Endodermal cell (in vitro differentiated cells): ENCODE measurements around the gene GIMAP4. TPM values are rescaled to one million over a fixed set of nuclear protein-coding genes. Genes with fewer than 3 reads are reported as not detected.

Experiments
- DNase-seq: peaks from one replicate; pipeline ENCODE4 v3.0.0-alpha.2; 2017
- H3K27ac ChIP-seq: 2 replicates; pipeline ENCODE4 v1.5.1; 2013; ENCODE audit warnings: mild to moderate bottlenecking, low read depth, low read length, moderate library complexity
- H3K27me3 ChIP-seq: 2 replicates; pipeline ENCODE4 v1.6.1; 2013; ENCODE audit warnings: mild to moderate bottlenecking, low read length, moderate library complexity; ENCODE audit not compliant: insufficient read depth, control insufficient read depth, poor library complexity, severe bottlenecking
- H3K36me3 ChIP-seq: 2 replicates; pipeline ENCODE4 v1.7.0; 2013; ENCODE audit warnings: mild to moderate bottlenecking, low read length, moderate library complexity; ENCODE audit not compliant: control insufficient read depth, insufficient read depth
- H3K4me1 ChIP-seq: one replicate; pipeline ENCODE4 v1.7.0; 2013; ENCODE audit warnings: low read length; ENCODE audit not compliant: control insufficient read depth, insufficient read depth
- H3K4me3 ChIP-seq: 2 replicates; pipeline ENCODE4 v1.5.1; 2013; ENCODE audit warnings: mild to moderate bottlenecking, low read length, moderate library complexity
- H3K9ac ChIP-seq: 2 replicates; pipeline ENCODE4 v1.6.1; 2013; ENCODE audit warnings: mild to moderate bottlenecking, low read length, moderate library complexity; ENCODE audit not compliant: poor library complexity, severe bottlenecking; ENCODE audit errors: extremely low read depth
- H3K9me3 ChIP-seq: 2 replicates; pipeline ENCODE4 v1.6.1; 2013; ENCODE audit warnings: mild to moderate bottlenecking, low read length, moderate library complexity; ENCODE audit not compliant: control insufficient read depth
- H3K27ac Mint-ChIP-seq: 2 replicates; pipeline ENCODE4 v1.8.0; 2020; ENCODE audit warnings: mixed read lengths
- H3K27me3 Mint-ChIP-seq: 2 replicates; pipeline ENCODE4 v1.8.0; 2021; ENCODE audit warnings: mild to moderate bottlenecking, mixed read lengths; ENCODE audit not compliant: insufficient read depth
- H3K36me3 Mint-ChIP-seq: 2 replicates; pipeline ENCODE4 v1.8.0; 2020; ENCODE audit warnings: low read depth, mixed read lengths
- H3K4me1 Mint-ChIP-seq: 2 replicates; pipeline ENCODE4 v1.8.0; 2020; ENCODE audit warnings: mixed read lengths
- H3K4me3 Mint-ChIP-seq: 2 replicates; pipeline ENCODE4 v1.8.0; 2020; ENCODE audit warnings: mild to moderate bottlenecking, moderate library complexity, mixed read lengths
- H3K9me3 Mint-ChIP-seq: 2 replicates; pipeline ENCODE4 v1.8.0; 2020; ENCODE audit warnings: mild to moderate bottlenecking, mixed read lengths
- WGBS, 2 experiments: methylation state at CpG; one replicate each; pipeline versions ENCODE4 v1.1.5 to v1.1.7; 2013; ENCODE audit warnings: missing lambda C conversion rate in 2 of 2, mixed read lengths in 1 of 2; ENCODE audit not compliant: insufficient coverage in 1 of 2, insufficient read length in 1 of 2; 5-methylcytosine and 5-hydroxymethylcytosine counted together
- total RNA-seq, 2 donors: library from RNA; stranded (reverse); fragmentation: NEBNext Ultra II Directional in 1 of 2; extraction: Animal tissue kit (Norgen Biotek cat#: 25700) in 1 of 2; gene quantifications; 2 replicates in 1 of 2; 3 replicates in 1 of 2; pipeline ENCODE4 v1.2.1, GENCODE V29; 2021
- TF ChIP-seq, protein P1 (sequence below): fragments of 200-600 bp; sonication (generic); conservative IDR thresholded peaks from 2 replicates; pipeline ENCODE4 v1.5.0; 2021; ENCODE audit warnings: antibody characterized with exemption, mild to moderate bottlenecking

The GIMAP4 gene
- total RNA-seq, 2 donors from 2014 or later: 0.33 TPM; not detected in 1

DNA sequence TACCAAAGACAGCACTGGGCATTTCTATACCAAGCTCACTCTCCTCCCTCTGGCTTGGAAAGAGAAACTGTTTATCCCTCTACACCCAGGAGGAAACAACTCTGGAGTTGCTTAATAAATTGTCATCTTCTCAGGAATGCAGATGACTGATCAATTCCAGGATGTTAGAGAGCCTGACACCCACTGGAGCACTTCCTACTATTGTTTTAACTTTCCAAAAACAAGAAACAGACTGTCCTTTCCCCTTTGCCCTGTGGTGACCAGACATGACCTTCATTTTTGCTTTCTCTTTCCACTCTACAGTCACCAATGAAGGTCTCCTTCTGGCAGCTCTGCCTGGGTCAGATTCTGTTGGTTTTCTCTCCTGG is 19.6 kb downstream of the GIMAP4 start:
- peaks cover 25% of the 10 kb centered on the region for H3K27me3 Mint-ChIP-seq
- H3K27me3 ChIP-seq: peaks cover 23% of the 10 kb centered on the region
- H3K36me3 ChIP-seq: no peaks in the 10 kb centered on the region
- no peak overlapping the region for H3K4me3 Mint-ChIP-seq
- no peak overlapping the region for H3K27ac Mint-ChIP-seq
- peaks cover 9% of the 10 kb centered on the region for H3K9me3 ChIP-seq
- TF ChIP-seq, protein P1, sequence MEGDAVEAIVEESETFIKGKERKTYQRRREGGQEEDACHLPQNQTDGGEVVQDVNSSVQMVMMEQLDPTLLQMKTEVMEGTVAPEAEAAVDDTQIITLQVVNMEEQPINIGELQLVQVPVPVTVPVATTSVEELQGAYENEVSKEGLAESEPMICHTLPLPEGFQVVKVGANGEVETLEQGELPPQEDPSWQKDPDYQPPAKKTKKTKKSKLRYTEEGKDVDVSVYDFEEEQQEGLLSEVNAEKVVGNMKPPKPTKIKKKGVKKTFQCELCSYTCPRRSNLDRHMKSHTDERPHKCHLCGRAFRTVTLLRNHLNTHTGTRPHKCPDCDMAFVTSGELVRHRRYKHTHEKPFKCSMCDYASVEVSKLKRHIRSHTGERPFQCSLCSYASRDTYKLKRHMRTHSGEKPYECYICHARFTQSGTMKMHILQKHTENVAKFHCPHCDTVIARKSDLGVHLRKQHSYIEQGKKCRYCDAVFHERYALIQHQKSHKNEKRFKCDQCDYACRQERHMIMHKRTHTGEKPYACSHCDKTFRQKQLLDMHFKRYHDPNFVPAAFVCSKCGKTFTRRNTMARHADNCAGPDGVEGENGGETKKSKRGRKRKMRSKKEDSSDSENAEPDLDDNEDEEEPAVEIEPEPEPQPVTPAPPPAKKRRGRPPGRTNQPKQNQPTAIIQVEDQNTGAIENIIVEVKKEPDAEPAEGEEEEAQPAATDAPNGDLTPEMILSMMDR: no peak
- DNase-seq: no peak
- no peaks in the 10 kb centered on the region for H3K36me3 Mint-ChIP-seq
- H3K9me3 Mint-ChIP-seq: peaks cover 31% of the 10 kb centered on the region
- no peak overlapping the region for H3K4me3 ChIP-seq
- no peak overlapping the region for H3K9ac ChIP-seq
- no peak overlapping the region for H3K27ac ChIP-seq
- no peaks in the 10 kb centered on the region for H3K4me1 Mint-ChIP-seq
- H3K4me1 ChIP-seq: no peaks in the 10 kb centered on the region

DNA sequence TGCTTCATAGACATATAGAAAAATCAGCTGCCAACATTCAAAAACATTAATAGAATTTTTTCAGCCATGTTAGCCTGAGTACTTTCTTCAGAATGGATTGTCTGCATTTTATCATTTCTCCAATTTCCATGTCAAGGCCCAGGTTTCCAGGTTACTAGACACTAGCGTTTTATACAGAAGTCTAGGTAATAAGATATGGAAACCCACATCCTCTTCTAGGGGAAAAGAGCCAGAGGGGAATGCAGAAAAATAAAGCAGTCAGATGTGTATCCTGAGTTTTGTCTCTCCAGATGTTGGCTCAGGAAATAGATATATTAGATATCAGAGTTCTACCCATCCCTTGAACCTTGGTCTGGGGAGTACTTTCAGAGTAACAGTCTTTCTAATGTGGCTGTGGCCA is 20.4 kb downstream of the GIMAP4 start:
- peaks cover 2% of the 10 kb centered on the region for H3K9me3 ChIP-seq
- no peaks in the 10 kb centered on the region for H3K4me1 ChIP-seq
- H3K4me3 ChIP-seq: no peak overlapping the region
- H3K36me3 Mint-ChIP-seq: no peaks in the 10 kb centered on the region
- no peak for DNase-seq
- 86 to 88% methylated on average over 1 of the region's 1 CpG for WGBS, 2 experiments
- no peak overlapping the region for H3K9ac ChIP-seq
- no peak overlapping the region for H3K27ac ChIP-seq
- no peaks in the 10 kb centered on the region for H3K4me1 Mint-ChIP-seq
- peaks cover 31% of the 10 kb centered on the region for H3K9me3 Mint-ChIP-seq
- peaks cover 24% of the 10 kb centered on the region for H3K27me3 Mint-ChIP-seq
- H3K27ac Mint-ChIP-seq: no peak overlapping the region
- no peaks in the 10 kb centered on the region for H3K36me3 ChIP-seq
- no peak overlapping the region for H3K4me3 Mint-ChIP-seq
- peaks cover 23% of the 10 kb centered on the region for H3K27me3 ChIP-seq
- TF ChIP-seq, protein P1: no peak

DNA sequence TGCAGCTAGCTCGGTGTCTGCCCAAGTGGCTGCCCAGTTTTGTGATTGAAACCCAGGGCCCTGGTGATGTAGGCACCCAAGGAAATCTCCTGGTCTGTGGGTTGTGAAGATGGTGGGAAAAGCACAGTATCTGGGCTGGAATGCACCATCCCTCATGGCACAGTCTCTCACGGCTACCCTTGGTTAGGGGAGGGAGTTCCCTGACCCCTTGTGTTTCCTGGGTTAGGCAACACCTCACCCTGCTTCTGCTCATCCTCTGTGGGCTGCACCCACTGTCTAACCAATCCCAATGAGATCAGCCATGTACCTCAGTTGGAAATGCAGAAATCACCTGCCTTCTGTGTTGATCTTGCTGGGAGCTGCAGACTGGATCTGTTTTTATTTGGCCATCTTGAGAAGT is 27.6 kb downstream of the GIMAP4 start:
- peaks cover 4% of the 10 kb centered on the region for H3K9me3 ChIP-seq
- no peak overlapping the region for H3K4me3 ChIP-seq
- Mint-ChIP-seq H3K4me1 (no peaks in the 10 kb centered on the region), H3K27me3 (peaks cover 8% of the 10 kb centered on the region), H3K4me3 (no peak overlapping the region), H3K36me3 (no peaks in the 10 kb centered on the region), H3K27ac (no peak overlapping the region), H3K9me3 (peaks cover 77% of the 10 kb centered on the region)
- no peaks in the 10 kb centered on the region for H3K27me3 ChIP-seq
- no peak for DNase-seq
- no peak overlapping the region for H3K9ac ChIP-seq
- TF ChIP-seq, protein P1: no peak
- H3K4me1 ChIP-seq: no peaks in the 10 kb centered on the region
- 93% methylated on average over 2 of the region's 2 CpGs; no CpG with 5 or more reads in 1 of the 2 experiments for WGBS, 2 experiments
- no peak overlapping the region for H3K27ac ChIP-seq
- no peaks in the 10 kb centered on the region for H3K36me3 ChIP-seq
